Subcutaneous adipose tissue (tissue), 4 donors: ENCODE results near the gene ACP2. TPM values are rescaled to one million over a fixed set of nuclear protein-coding genes. Genes with fewer than 3 reads are reported as not detected.

Experiments used
- total RNA-seq, 4 donors: library from RNA; depleted of rRNA; stranded (reverse); fragments of >200 nt; gene quantifications; one replicate each; pipeline ENCODE4 v1.1.0, GENCODE V29; 2016
- TF ChIP-seq, protein P1 (sequence below): fragments of 450-650 bp; IDR thresholded peaks from one replicate; pipeline ENCODE4 v1.5.1; 2016; ENCODE audit warnings: low read depth, mild to moderate bottlenecking, control low read depth, antibody characterized with exemption, moderate library complexity

Gene ACP2
- total RNA-seq, 4 donors from 2014 or later: 30.7 to 116 (median 42.3) TPM

DNA sequence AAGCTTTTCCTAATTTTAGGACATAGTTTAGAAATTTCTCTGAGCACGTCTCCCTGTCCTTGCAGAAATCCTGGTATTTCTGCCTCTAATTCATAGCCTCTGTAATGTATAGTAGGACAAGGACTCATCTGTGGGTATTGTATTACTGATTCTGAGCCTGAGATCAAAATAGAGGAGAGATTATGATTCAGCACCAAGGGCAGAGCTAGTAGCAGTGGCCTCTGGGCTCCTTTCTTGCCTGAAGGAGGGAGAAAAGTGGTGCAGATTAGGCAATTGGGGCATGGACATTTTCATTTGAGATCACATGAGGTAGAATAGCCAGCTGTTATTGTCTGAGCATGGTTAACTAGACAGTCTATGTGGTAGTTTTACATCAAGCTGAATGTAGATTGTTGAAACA is 24.1 kb upstream of the ACP2 start:
- TF ChIP-seq, protein P1, sequence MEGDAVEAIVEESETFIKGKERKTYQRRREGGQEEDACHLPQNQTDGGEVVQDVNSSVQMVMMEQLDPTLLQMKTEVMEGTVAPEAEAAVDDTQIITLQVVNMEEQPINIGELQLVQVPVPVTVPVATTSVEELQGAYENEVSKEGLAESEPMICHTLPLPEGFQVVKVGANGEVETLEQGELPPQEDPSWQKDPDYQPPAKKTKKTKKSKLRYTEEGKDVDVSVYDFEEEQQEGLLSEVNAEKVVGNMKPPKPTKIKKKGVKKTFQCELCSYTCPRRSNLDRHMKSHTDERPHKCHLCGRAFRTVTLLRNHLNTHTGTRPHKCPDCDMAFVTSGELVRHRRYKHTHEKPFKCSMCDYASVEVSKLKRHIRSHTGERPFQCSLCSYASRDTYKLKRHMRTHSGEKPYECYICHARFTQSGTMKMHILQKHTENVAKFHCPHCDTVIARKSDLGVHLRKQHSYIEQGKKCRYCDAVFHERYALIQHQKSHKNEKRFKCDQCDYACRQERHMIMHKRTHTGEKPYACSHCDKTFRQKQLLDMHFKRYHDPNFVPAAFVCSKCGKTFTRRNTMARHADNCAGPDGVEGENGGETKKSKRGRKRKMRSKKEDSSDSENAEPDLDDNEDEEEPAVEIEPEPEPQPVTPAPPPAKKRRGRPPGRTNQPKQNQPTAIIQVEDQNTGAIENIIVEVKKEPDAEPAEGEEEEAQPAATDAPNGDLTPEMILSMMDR: no peak

DNA sequence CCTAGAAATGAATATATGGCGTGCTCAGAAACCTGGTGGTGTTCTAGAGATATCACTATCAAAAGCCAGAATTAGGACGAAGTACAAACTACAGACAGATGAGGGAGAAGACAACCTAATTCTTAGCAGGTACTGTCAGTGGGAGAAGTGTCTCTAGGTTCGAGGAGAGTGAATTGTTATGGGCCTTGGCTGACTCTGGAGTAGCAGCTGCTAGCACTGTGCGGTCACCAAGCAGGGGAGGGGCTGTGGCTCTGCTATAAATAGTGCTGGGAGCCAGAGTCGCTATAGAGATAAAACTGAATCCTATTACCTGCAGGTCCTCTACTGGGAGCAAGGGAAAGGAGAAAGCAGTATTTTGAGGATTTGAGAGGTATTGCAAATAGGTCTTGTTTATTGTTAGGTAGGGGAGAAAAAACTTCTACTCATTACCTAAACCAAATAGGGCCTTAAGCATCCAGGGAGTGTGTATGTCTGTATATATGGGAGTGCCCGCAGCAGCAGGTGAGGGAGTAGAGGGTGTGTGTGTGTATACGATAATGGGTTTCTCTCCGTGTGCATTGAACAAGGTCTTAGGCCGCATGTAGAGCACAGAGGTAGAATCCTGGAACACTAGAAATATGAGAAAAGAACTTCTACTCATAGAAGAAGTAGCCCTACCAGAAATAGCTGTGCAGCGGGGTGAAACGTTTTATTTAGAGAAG is 23.5 kb upstream of the ACP2 start:
- TF ChIP-seq, protein P1: no peak

DNA sequence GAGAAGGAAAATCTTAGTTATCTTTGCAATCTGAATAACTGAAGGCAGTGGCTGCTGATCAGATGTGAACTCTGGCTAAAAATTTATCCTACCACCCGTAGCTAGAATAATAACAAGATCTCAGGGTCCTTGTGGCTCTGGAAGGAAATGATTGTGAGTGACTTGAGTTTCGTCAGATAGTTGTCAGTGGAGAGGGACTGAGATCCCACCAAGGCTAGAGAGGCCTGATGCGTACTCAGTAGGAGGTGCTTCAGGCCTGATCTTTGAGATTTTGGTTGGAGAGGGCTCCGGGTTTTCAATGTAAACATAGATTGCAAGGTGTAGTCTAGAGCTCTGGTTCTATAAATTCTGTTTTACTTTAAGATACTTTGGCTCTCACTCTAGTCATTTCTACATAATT is 22.7 kb upstream of the ACP2 start:
- TF ChIP-seq, protein P1: no peak

DNA sequence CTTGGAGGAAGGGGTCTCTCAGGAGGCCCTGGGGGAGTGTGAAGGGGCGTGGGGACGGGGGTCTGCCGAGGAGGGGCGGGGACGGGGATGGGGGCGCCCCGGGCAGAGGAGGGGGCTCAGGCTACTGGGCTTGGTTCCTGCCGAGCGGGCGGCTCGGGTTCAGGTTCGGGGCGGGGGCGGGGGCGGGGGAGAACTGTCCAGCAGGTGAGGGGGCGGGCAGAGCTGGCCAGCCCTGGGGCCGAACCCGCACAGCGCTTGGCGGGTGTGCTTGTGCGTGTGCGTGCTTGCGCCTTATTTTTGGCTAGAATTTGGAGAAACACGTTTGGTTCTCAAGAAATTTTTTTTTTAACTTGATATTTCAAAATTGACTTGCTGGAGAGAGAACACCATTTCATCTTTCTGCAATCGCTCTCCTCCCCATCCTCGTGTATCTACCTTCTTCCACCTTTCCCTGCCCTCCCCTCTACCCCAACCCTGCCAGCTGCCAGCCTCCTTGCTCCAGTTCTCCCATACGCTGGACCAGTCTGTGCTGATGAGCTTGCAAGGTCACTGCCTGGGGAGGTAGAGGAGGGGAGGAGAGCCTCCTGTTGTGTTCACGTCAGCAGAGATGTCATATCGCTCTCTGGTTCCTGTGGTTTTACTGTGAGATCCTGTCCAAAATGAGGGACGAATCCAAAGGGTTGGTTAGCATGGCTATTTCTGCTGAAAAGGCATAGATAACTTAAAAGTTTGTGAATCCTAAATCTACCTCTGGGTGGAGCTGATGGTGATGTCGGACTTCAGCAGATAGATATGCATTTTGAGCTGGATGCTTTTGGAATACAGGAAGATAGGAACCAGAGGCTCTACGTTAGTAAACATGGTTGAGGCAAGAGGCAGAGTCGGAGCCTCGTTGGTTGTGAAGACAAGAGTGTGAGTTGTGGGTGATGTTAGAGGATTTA is 22.0 kb upstream of the ACP2 start:
- TF ChIP-seq, protein P1: no peak

DNA sequence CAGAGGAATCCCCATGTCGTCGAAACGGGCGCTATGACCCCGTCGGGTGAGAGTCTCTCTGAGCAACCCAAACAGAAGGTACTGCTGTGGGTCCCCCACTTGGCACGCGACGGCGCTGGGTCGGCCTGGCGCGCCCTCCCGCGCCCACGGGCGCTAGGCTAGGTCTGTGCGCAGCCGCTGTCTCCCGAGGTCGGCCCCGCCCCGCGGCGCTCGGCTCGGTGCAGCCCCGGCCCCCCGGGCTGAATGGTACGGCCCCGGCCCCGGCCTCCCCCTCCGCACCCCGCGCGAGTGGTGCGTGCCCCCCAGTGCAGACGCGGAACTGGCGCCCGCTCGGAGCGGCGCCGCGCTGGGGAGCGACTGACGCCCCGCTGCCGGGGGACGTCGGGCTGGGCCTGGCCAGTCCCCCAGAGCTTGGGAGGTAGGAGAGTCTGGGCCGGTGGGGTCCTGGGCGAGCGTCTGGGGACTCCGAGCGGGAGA is 21.3 kb upstream of the ACP2 start, which contains the start of gene MADD:
MADD (plus strand) TSS at position 305 of the 477 bp plus-strand sequence.
- TF ChIP-seq, protein P1: no peak

DNA sequence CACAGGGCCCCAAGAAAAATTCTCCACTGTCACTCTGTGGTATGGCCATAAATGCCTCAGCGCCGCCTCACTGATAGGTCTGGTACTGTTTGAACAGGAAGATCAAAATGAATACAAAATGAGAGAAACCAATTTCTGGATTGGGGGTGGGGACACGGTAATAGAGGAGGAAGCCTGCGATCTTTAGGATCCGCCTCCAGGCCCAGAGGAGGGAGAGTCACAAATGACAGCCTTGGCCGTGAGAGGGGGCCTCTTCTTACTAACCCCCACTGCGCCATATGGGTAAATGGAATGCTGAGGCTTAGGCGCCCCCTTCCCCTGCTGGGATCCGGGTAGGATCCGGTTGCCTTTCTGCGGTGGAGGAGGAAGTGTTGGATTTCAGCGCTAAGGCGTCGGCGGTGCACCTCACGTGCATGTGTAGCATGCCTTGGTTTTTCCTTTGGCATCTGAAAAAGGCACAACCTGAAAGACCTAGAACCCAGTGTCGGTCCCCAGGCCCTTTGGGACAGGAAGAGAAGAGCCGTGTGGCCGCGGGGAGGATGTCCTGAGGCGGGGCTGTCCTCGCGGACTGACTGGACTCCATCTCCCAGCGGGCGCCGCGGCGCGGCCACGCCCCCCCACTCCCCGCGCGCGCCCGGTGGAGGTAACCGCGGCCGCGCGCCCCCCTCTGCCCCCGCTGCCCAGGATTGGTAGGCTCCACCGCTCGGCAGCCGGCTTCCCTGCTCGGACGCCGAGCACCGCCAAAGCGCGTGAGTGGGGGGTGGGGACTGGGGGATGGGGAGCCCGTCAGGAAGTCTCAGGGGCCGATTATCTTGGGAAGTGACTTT is 20.6 kb upstream of the ACP2 start:
- TF ChIP-seq, protein P1: no peak
